Fibroblast of mammary gland (primary cell): ENCODE data around the gene RPL27A.
"Not testable (repeated sequence)": the region's sequence is repeated elsewhere in the genome, so short reads cannot be mapped to it uniquely, and the experiment has no call there.

Experiments used
- DNase-seq: peaks from one replicate; pipeline ENCODE4 v3.0.0-alpha.2; 2010; ENCODE audit warnings: low read depth
- H3K4me3 ChIP-seq: 2 replicates; pipeline ENCODE4 v1.5.1; 2011; ENCODE audit warnings: low read depth, mild to moderate bottlenecking, low read length, moderate library complexity; ENCODE audit not compliant: control insufficient read depth
- CTCF ChIP-seq: conservative IDR thresholded peaks from 2 replicates; pipeline ENCODE4 v1.5.1; 2011; ENCODE audit warnings: low read depth, low read length, inconsistent platforms; ENCODE audit not compliant: control insufficient read depth, insufficient read depth

The RPL27A gene

GRCh38 chr11:8654503-8654902, 28.1 kb upstream of the RPL27A start:
- DNase-seq, result no peak
- TF ChIP-seq CTCF, result no peak
- no peak overlapping the region for H3K4me3 ChIP-seq

- no peak for DNase-seq
- no peak overlapping the region for H3K4me3 ChIP-seq
- TF ChIP-seq CTCF, result no peak
Measured at GRCh38 chr11:8656291-8656690, 26.3 kb upstream of the RPL27A start.

- H3K4me3 ChIP-seq, result no peak overlapping the region
- TF ChIP-seq CTCF, result no peak
- DNase-seq, result peak; percentile 56
Measured at GRCh38 chr11:8658321-8659057, 24.1 kb upstream of the RPL27A start.

GRCh38 chr11:8661001-8661795, 21.4 kb upstream of the RPL27A start:
- no peak for TF ChIP-seq CTCF
- no peak for DNase-seq
- no peak overlapping the region for H3K4me3 ChIP-seq

GRCh38 chr11:8665222-8665621, 17.4 kb upstream of the RPL27A start:
- H3K4me3 ChIP-seq, result no peak overlapping the region
- no peak for DNase-seq
- no peak for TF ChIP-seq CTCF

- DNase-seq, H3K4me3 ChIP-seq: not testable (repeated sequence)
Measured at GRCh38 chr11:8670081-8670480, 12.5 kb upstream of the RPL27A start.

GRCh38 chr11:8671193-8671612, 11.4 kb upstream of the RPL27A start:
- H3K4me3 ChIP-seq, result no peak overlapping the region
- peak; percentile 99 for DNase-seq
- TF ChIP-seq CTCF, result no peak
